OCI-LY3 (cell line): ENCODE data around the gene RNFT1.
"Not testable (repeated sequence)": the region's sequence is repeated elsewhere in the genome, so short reads cannot be mapped to it uniquely, and the experiment has no call there.

Source experiments
- H2AFZ ChIP-seq: fragments of 200-600, 300-600 bp; shearing (Covaris generic); 2 replicates; pipeline ENCODE4 v1.6.0; 2014; ENCODE audit warnings: antibody characterized with exemption, low read depth, low read length
- H3K27ac ChIP-seq: fragments of 200-600, 300-600 bp; sonication (generic); 2 replicates; pipeline ENCODE4 v1.5.1; 2014; ENCODE audit warnings: mild to moderate bottlenecking, low read length, moderate library complexity, mixed read lengths
- H3K27me3 ChIP-seq: fragments of 200-600, 300-600 bp; sonication (generic); 2 replicates; pipeline ENCODE4 v1.6.1; 2014; ENCODE audit warnings: low read depth, low read length, mixed read lengths
- H3K36me3 ChIP-seq: fragments of 200-600, 300-600 bp; sonication (generic); replicated peaks from 2 replicates; pipeline ENCODE3; 2014; ENCODE audit warnings: low read depth, low read length, mixed read lengths
- H3K4me1 ChIP-seq: fragments of 300-600, 200-600 bp; sonication (generic); 2 replicates; pipeline ENCODE4 v1.6.1; 2014; ENCODE audit warnings: low read length, mixed read lengths
- H3K4me2 ChIP-seq: fragments of 200-600, 300-600 bp; sonication (generic); 2 replicates; pipeline ENCODE4 v1.6.1; 2014; ENCODE audit warnings: low read length, mixed read lengths
- H3K4me3 ChIP-seq: fragments of 300-600, 200-600 bp; sonication (generic); 2 replicates; pipeline ENCODE4 v1.5.1; 2014; ENCODE audit warnings: antibody characterized with exemption, mild to moderate bottlenecking, low read length, moderate library complexity
- H3K79me2 ChIP-seq: fragments of 300-600, 200-600 bp; shearing (Covaris generic); 2 replicates; pipeline ENCODE4 v1.6.1; 2014; ENCODE audit warnings: mild to moderate bottlenecking, low read length, mixed read lengths
- H3K9ac ChIP-seq: fragments of 300-600, 200-600 bp; shearing (Covaris generic); 2 replicates; pipeline ENCODE4 v1.6.0; 2014; ENCODE audit warnings: mild to moderate bottlenecking, low read length, moderate library complexity
- H3K9me3 ChIP-seq: fragments of 200-600, 300-600 bp; shearing (Covaris generic); 2 replicates; pipeline ENCODE4 v1.6.1; 2014; ENCODE audit warnings: low read length, mixed read lengths; ENCODE audit not compliant: insufficient read depth
- H4K20me1 ChIP-seq: fragments of 200-600, 300-600 bp; sonication (generic); 2 replicates; pipeline ENCODE4 v1.6.1; 2016; ENCODE audit warnings: low read length, mixed read lengths; ENCODE audit not compliant: insufficient read depth
- CTCF ChIP-seq: fragments of 200-600, 300-600 bp; sonication (generic); IDR thresholded peaks from 2 replicates; pipeline ENCODE4 v1.5.1; 2014; ENCODE audit warnings: antibody characterized with exemption, low read length, low read depth
- EZH2phosphoT487 ChIP-seq: fragments of 200-600 bp; shearing (Covaris generic); IDR thresholded peaks from 2 replicates; pipeline ENCODE4 v1.6.1; 2018; ENCODE audit warnings: antibody characterized with exemption, mixed run types, low read depth

The RNFT1 gene

GRCh38 chr17:59964482-59965328 lies at the start of gene RNFT1:
TSS of gene RNFT1 (minus strand) at chr17:59964740. CDS start at chr17:59964663, 77 bp downstream.
- Histone ChIP-seq H3K9ac (peak within 1 kb of the TSS; percentile 77), H3K27ac (peak within 1 kb of the TSS; percentile 16; the same call in 1 of the 2 replicates), H4K20me1 (no peaks in the 10 kb centered on the region), H3K4me2 (peak within 1 kb of the TSS; percentile 92), H2AFZ (peak within 1 kb of the TSS; percentile 92), H3K79me2 (no peaks in the 10 kb centered on the region), H3K4me3 (peak within 1 kb of the TSS; percentile 87), H3K4me1 (no peaks in the 10 kb centered on the region), H3K9me3 (no peaks in the 10 kb centered on the region), H3K27me3 (peaks cover 2% of the 10 kb centered on the region; the same call in 1 of the 2 replicates), H3K36me3 (peaks cover 2% of the 10 kb centered on the region)
- no peak for TF ChIP-seq EZH2phosphoT487
- no peak for TF ChIP-seq CTCF

GRCh38 chr17:60009326-60009725 lies 44.8 kb upstream of the RNFT1 start:
- H3K4me3 ChIP-seq, H3K27ac ChIP-seq: not testable (repeated sequence)

GRCh38 chr17:60008377-60008776 lies 43.8 kb upstream of the RNFT1 start:
- H3K27me3 ChIP-seq, H4K20me1 ChIP-seq, H3K36me3 ChIP-seq, H2AFZ ChIP-seq, H3K27ac ChIP-seq, H3K4me2 ChIP-seq, H3K4me3 ChIP-seq, H3K9ac ChIP-seq, H3K4me1 ChIP-seq, H3K79me2 ChIP-seq, H3K9me3 ChIP-seq: not testable (repeated sequence)

More at GRCh38 chr17:60009326-60009725, 44.8 kb upstream of the RNFT1 start:
- H3K9me3 ChIP-seq, H3K79me2 ChIP-seq, H2AFZ ChIP-seq, H3K27me3 ChIP-seq, H3K9ac ChIP-seq, H3K4me1 ChIP-seq, H3K4me2 ChIP-seq, H3K36me3 ChIP-seq, H4K20me1 ChIP-seq: not testable (repeated sequence)

GRCh38 chr17:60006160-60006559 lies 41.6 kb upstream of the RNFT1 start:
- Histone ChIP-seq H3K9me3 (no peaks in the 10 kb centered on the region), H3K27me3 (no peaks in the 10 kb centered on the region), H3K4me3 (no peak overlapping the region), H3K4me2 (no peak overlapping the region), H3K27ac (no peak overlapping the region), H3K36me3 (no peaks in the 10 kb centered on the region), H3K9ac (no peak overlapping the region), H3K4me1 (no peaks in the 10 kb centered on the region), H2AFZ (no peak overlapping the region), H4K20me1 (no peaks in the 10 kb centered on the region), H3K79me2 (no peaks in the 10 kb centered on the region)
- no peak for TF ChIP-seq CTCF
- TF ChIP-seq EZH2phosphoT487 = no peak

GRCh38 chr17:60004561-60004960 lies 40.0 kb upstream of the RNFT1 start:
- H3K9ac ChIP-seq, H3K27ac ChIP-seq, H3K4me1 ChIP-seq, H3K4me3 ChIP-seq, H2AFZ ChIP-seq, H3K9me3 ChIP-seq, H3K27me3 ChIP-seq, H3K36me3 ChIP-seq, H3K4me2 ChIP-seq, H4K20me1 ChIP-seq, H3K79me2 ChIP-seq: not testable (repeated sequence)

- not testable (repeated sequence) for H3K4me3 ChIP-seq, H3K27me3 ChIP-seq, H3K36me3 ChIP-seq, H3K9ac ChIP-seq, H3K4me1 ChIP-seq, H3K9me3 ChIP-seq, H3K4me2 ChIP-seq, H3K27ac ChIP-seq, H2AFZ ChIP-seq, H4K20me1 ChIP-seq, H3K79me2 ChIP-seq
These were observed 37.9 kb upstream of the RNFT1 start for GRCh38 chr17:60002405-60002804.

- H3K4me1 ChIP-seq, H2AFZ ChIP-seq, H4K20me1 ChIP-seq, H3K27me3 ChIP-seq, H3K36me3 ChIP-seq, H3K9ac ChIP-seq, H3K4me3 ChIP-seq, H3K4me2 ChIP-seq, H3K27ac ChIP-seq, H3K79me2 ChIP-seq, H3K9me3 ChIP-seq: not testable (repeated sequence)
These were observed 32.1 kb upstream of the RNFT1 start for GRCh38 chr17:59996608-59997007.

- not testable (repeated sequence) for H3K4me1 ChIP-seq, H3K9ac ChIP-seq, H3K4me2 ChIP-seq, H3K9me3 ChIP-seq, H3K27ac ChIP-seq, H3K79me2 ChIP-seq, H3K4me3 ChIP-seq, H4K20me1 ChIP-seq, H3K36me3 ChIP-seq, H3K27me3 ChIP-seq, H2AFZ ChIP-seq
These were observed 10.6 kb upstream of the RNFT1 start for GRCh38 chr17:59975166-59975565.
